ENCODE results near the gene MAIP1. TPM values are rescaled to one million over a fixed set of nuclear protein-coding genes. Genes with fewer than 3 reads are reported as not detected.
"Not testable (repeated sequence)": the region's sequence is repeated elsewhere in the genome, so short reads cannot be mapped to it uniquely, and the experiment has no call there.

Gene MAIP1
- total RNA-seq, 1 experiment from 2014 or later: 29.3 TPM

DNA sequence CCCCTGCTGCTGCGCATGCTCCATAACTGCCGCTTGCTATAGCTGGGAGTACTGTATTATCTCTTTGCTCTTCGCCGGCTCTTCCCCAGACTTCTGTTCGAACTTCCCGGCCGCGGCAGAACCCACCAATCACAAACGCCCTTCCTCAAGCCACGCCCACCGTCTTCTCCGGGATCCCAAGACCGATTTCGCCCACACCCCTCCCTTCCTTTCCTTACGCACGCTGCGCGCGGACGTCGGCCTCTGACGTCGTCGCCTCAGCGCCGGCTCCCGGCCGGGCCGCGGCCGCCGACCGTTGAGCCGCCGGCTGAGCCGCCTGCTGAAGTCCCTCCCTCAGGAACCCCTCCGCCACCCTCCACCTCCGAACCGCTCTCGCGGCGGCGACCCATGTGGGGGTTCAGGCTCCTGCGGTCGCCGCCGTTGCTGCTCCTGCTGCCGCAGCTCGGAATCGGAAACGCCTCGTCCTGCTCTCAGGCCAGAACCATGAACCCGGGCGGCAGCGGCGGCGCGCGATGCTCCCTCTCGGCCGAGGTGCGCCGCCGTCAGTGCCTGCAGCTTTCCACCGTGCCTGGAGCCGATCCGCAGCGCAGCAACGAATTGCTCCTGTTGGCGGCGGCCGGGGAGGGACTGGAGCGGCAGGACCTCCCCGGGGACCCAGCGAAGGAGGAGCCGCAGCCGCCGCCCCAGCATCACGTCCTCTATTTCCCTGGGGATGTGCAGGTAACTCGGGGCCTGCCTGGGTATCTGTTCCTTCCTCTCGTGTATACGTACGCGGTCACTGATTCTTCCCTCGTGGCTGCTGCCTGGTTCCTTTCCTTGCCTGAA lies 44.1 kb upstream of the MAIP1 start, which contains the start of gene C2orf69 (continued):
- 0 out of 2 replicates have a peak, but pooled peaks have one; percentile 41 for TF ChIP-seq ZNF138 (CRISPR knock-in tag; conservative IDR thresholded peaks at IDR 0.05)
- TF ChIP-seq SP1 (CRISPR knock-in tag; conservative IDR thresholded peaks at IDR 0.05): peak; percentile 43; the same call in 1 of the 2 replicates
- peak; percentile 72; the same call in 1 of the 2 replicates for TF ChIP-seq ETV6 (CRISPR knock-in tag; IDR thresholded peaks at IDR 0.05)
- TF ChIP-seq, protein P1, sequence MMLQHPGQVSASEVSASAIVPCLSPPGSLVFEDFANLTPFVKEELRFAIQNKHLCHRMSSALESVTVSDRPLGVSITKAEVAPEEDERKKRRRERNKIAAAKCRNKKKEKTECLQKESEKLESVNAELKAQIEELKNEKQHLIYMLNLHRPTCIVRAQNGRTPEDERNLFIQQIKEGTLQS (CRISPR knock-in tag; conservative IDR thresholded peaks at IDR 0.05): no peak
- 0 out of 2 replicates have a peak, but pooled peaks have one; percentile 71 for TF ChIP-seq ELF4 (CRISPR knock-in tag; IDR thresholded peaks at IDR 0.05; ENCODE audit: low read depth)
- TF ChIP-seq GABPB1 (CRISPR knock-in tag; IDR thresholded peaks at IDR 0.05): peak; percentile 44; the same call in 1 of the 2 replicates
- TF ChIP-seq TCF7 (CRISPR knock-in tag; IDR thresholded peaks at IDR 0.05; ENCODE audit: low read depth): no peak
- no peak for TF ChIP-seq SMAD4 (CRISPR knock-in tag; IDR thresholded peaks at IDR 0.05)
- TF ChIP-seq JAZF1 (CRISPR knock-in tag; IDR thresholded peaks at IDR 0.05): no peak

DNA sequence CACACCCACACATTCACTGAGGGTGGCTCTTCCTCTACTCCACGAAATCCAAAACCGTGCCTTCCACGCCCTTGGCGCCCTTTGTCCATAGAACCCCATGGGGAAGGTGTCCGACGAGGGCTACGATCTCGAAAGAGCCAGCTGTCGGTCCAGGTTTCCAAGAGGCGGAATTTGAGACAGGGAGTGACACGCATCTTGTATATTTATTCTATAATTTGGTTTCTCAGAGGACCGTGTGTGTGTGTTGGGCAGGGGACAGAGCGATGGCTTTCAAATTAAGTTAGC lies 43.6 kb upstream of the MAIP1 start:
- peaks cover 21% of the 10 kb centered on the region for H3K4me1 Mint-ChIP-seq
- POLR2A ChIA-PET: no interaction called here
- H3K27me3 Mint-ChIP-seq (ENCODE audit: low read depth): no peaks in the 10 kb centered on the region
- CTCF ChIA-PET: interaction anchor here (2.3 kb wide), 1 partner anchor 207 kb away, joined by 5 read pairs; no protein-coding TSS in a partner anchor
- peaks cover 33% of the 10 kb centered on the region for H3K36me3 Mint-ChIP-seq
- peak overlapping the region; percentile 97 for H3K4me3 Mint-ChIP-seq
- ATAC-seq (no peak), DNase-seq (ENCODE audit: low spot score) (no peak)
- H3K9me3 Mint-ChIP-seq: peaks cover 13% of the 10 kb centered on the region
- TF ChIP-seq SMAD3 (CRISPR knock-in tag; IDR thresholded peaks at IDR 0.05; ENCODE audit: borderline replicate concordance) (0 out of 2 replicates have a peak, but pooled peaks have one; percentile 17), KAT7 (CRISPR knock-in tag; IDR thresholded peaks at IDR 0.05; ENCODE audit: borderline replicate concordance) (0 out of 2 replicates have a peak, but pooled peaks have one; percentile 3), NFE2L1 (CRISPR knock-in tag; IDR thresholded peaks at IDR 0.05) (no peak)
- H3K27ac Mint-ChIP-seq: peak overlapping the region; percentile 99

DNA sequence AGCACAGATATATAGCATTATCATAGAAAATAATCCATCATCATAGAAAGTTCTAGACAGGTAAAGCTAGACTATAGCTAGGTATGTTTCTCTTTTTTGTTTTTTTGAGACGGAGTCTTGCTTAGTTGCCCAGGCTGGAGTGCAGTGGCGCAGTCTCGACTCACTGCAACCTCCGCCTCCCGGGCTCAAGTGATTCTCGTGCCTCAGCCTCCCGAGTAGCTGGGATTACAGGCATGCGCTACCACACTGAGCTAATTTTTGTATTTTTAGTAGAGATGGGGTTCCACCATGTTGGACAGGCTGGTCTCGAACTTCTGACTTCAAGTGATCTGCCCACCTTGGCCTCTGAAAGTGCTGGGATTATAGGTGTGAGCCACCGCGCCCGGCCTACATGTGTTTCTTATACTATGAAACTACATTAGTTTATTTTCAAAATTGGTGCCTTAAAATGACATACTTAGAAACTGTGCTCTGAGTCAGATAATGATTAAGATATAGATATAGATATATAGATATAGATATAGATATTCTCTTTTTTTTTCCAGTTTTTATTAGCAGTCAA lies 42.7 kb upstream of the MAIP1 start:
- peaks cover 41% of the 10 kb centered on the region for H3K36me3 Mint-ChIP-seq
- peak overlapping the region; percentile 97 for H3K4me3 Mint-ChIP-seq
- peaks cover 21% of the 10 kb centered on the region for H3K9me3 Mint-ChIP-seq
- H3K27me3 Mint-ChIP-seq (ENCODE audit: low read depth); POLR2A ChIA-PET; H3K27ac Mint-ChIP-seq; DNase-seq (ENCODE audit: low spot score); ATAC-seq: not testable (repeated sequence)
- TF ChIP-seq ZNF121 (CRISPR knock-in tag; IDR thresholded peaks at IDR 0.05): peak; percentile 84
- peaks cover 21% of the 10 kb centered on the region for H3K4me1 Mint-ChIP-seq
- CTCF ChIA-PET: interaction anchor here (0.6 kb wide), 1 partner anchor 30 kb away, joined by 3 read pairs; no protein-coding TSS in a partner anchor

DNA sequence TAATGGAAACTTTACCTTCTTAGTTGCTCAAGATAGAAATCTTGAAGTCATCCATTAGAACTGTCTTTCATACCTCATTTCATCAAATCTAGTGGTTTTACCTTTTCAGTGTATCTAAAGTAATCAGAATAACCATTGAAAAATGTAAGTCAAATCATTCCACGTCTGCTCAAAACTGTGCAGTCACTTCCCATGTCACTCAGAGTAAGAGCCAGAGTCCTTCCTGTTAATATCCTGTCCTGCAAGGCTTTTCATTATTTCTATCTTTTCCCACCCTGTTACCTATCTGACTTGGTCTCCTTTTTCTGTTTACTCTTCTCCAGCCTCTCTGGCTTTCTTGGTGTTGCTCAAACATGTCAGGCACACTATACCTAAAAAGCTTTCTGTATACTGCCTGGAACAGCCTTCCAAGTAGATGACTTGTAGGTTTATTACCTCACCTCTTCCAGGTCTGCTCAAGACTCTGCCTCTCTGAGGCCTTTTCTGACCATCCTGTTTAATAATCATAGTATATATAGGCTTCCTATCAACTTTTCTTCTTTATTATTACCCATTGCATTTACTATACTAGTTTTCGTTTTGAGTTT lies 40.9 kb upstream of the MAIP1 start:
- H3K9me3 Mint-ChIP-seq: peaks cover 29% of the 10 kb centered on the region
- no peak overlapping the region for H3K27ac Mint-ChIP-seq
- H3K27me3 Mint-ChIP-seq (ENCODE audit: low read depth): no peaks in the 10 kb centered on the region
- ChIA-PET POLR2A (no interaction called here), CTCF (no interaction called here)
- H3K4me1 Mint-ChIP-seq: peaks cover 23% of the 10 kb centered on the region
- peak overlapping the region; percentile 7 for H3K4me3 Mint-ChIP-seq
- ATAC-seq: no peak
- DNase-seq (ENCODE audit: low spot score): no peak
- TF ChIP-seq, protein P2, sequence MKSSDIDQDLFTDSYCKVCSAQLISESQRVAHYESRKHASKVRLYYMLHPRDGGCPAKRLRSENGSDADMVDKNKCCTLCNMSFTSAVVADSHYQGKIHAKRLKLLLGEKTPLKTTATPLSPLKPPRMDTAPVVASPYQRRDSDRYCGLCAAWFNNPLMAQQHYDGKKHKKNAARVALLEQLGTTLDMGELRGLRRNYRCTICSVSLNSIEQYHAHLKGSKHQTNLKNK (CRISPR knock-in tag; IDR thresholded peaks at IDR 0.05): no peak
- TF ChIP-seq, protein P3, sequence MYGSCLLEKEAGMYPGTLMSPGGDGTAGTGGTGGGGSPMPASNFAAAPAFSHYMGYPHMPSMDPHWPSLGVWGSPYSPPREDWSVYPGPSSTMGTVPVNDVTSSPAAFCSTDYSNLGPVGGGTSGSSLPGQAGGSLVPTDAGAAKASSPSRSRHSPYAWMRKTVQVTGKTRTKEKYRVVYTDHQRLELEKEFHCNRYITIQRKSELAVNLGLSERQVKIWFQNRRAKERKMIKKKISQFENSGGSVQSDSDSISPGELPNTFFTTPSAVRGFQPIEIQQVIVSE (CRISPR knock-in tag; IDR thresholded peaks at IDR 0.05; ENCODE audit: borderline replicate concordance): no peak
- TF ChIP-seq SMAD4 (CRISPR knock-in tag; IDR thresholded peaks at IDR 0.05): no peak
- no peak for TF ChIP-seq FOXJ3 (CRISPR knock-in tag; IDR thresholded peaks at IDR 0.05; ENCODE audit: borderline replicate concordance)
- TF ChIP-seq GTF2I (CRISPR knock-in tag; conservative IDR thresholded peaks at IDR 0.05): no peak
- TF ChIP-seq, protein P4, sequence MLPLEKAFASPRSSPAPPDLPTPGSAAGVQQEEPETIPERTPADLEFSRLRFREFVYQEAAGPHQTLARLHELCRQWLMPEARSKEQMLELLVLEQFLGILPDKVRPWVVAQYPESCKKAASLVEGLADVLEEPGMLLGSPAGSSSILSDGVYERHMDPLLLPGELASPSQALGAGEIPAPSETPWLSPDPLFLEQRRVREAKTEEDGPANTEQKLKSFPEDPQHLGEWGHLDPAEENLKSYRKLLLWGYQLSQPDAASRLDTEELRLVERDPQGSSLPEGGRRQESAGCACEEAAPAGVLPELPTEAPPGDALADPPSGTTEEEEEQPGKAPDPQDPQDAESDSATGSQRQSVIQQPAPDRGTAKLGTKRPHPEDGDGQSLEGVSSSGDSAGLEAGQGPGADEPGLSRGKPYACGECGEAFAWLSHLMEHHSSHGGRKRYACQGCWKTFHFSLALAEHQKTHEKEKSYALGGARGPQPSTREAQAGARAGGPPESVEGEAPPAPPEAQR (CRISPR knock-in tag; IDR thresholded peaks at IDR 0.05): no peak
- peaks cover 57% of the 10 kb centered on the region for H3K36me3 Mint-ChIP-seq

All from WTC11 (cell line).